ENCODE results near the gene TEX19.
A peak's percentile ranks its signal among the peaks of the same experiment; 100 is the strongest.

Gene TEX19

GRCh38 chr17:82358465-82359350 lies at the start of gene TEX19:
Gene TEX19, plus strand, starts transcription at chr17:82359247. Its CDS starts 2,904 bp downstream, at chr17:82362151.
- POLR2A ChIA-PET, result interaction anchor here (0.7 to 4.0 kb wide), 3 partner anchors 9 to 14 kb away, joined by 3 to 22 read pairs (median 5); no protein-coding TSS in a partner anchor
- TF ChIP-seq ARNT (IDR thresholded peaks at IDR 0.05) (no peak), FOXK2 (IDR thresholded peaks at IDR 0.05) (no peak), BHLHE40 (IDR thresholded peaks at IDR 0.05; ENCODE audit: borderline replicate concordance) (no peak), SP1 (IDR thresholded peaks at IDR 0.05) (no peak), L3MBTL2 (conservative IDR thresholded peaks at IDR 0.05) (peak; percentile 100), FOXA1 (IDR thresholded peaks at IDR 0.05) (no peak), LEF1 (IDR thresholded peaks at IDR 0.05; ENCODE audit: borderline replicate concordance) (no peak), SUZ12 (IDR thresholded peaks at IDR 0.05) (no peak), PKNOX1 (IDR thresholded peaks at IDR 0.05) (no peak), FOXM1 (IDR thresholded peaks at IDR 0.05; ENCODE audit: borderline replicate concordance) (no peak), CTBP1 (IDR thresholded peaks at IDR 0.05; ENCODE audit: borderline replicate concordance) (no peak; the same call in 1 of the 2 replicates), NFRKB (IDR thresholded peaks at IDR 0.05) (no peak), ELF4 (IDR thresholded peaks at IDR 0.05) (peak; percentile 83), TARDBP (IDR thresholded peaks at IDR 0.05) (no peak)
- DNase-seq (ENCODE audit: extremely low spot score), result peak; percentile 74
- CTCF ChIA-PET, result interaction anchor here (0.6 to 1.3 kb wide), 4 partner anchors 8 to 114 kb away, joined by 3 to 7 read pairs (median 4); no protein-coding TSS in a partner anchor

GRCh38 chr17:82309656-82310570 lies 49.1 kb upstream of the TEX19 start:
- DNase-seq (ENCODE audit: extremely low spot score), result no peak
- ChIA-PET POLR2A (no interaction called here), CTCF (no interaction called here)
- TF ChIP-seq NFRKB (IDR thresholded peaks at IDR 0.05) (no peak), FOXK2 (IDR thresholded peaks at IDR 0.05) (no peak), ELF4 (IDR thresholded peaks at IDR 0.05) (no peak), BHLHE40 (IDR thresholded peaks at IDR 0.05; ENCODE audit: borderline replicate concordance) (no peak), ZNF384 (IDR thresholded peaks at IDR 0.05) (no peak)

- no peak for DNase-seq (ENCODE audit: extremely low spot score)
- ChIA-PET CTCF (interaction anchor here (0.7 kb wide), 1 partner anchor 67 kb away, joined by 3 read pairs; no protein-coding TSS in a partner anchor), POLR2A (interaction anchor here (0.9 kb wide), 1 partner anchor 9 kb away, joined by 3 read pairs; no protein-coding TSS in a partner anchor)
- TF ChIP-seq PKNOX1 (IDR thresholded peaks at IDR 0.05) (no peak), FOXK2 (IDR thresholded peaks at IDR 0.05) (no peak), TARDBP (IDR thresholded peaks at IDR 0.05) (no peak), ELF4 (IDR thresholded peaks at IDR 0.05) (no peak), FOXA1 (IDR thresholded peaks at IDR 0.05) (no peak), SUZ12 (IDR thresholded peaks at IDR 0.05) (no peak), SP1 (IDR thresholded peaks at IDR 0.05) (no peak), BHLHE40 (IDR thresholded peaks at IDR 0.05; ENCODE audit: borderline replicate concordance) (no peak), FOXM1 (IDR thresholded peaks at IDR 0.05; ENCODE audit: borderline replicate concordance) (no peak), CTBP1 (IDR thresholded peaks at IDR 0.05; ENCODE audit: borderline replicate concordance) (no peak), NFRKB (IDR thresholded peaks at IDR 0.05) (no peak), HDGF (IDR thresholded peaks at IDR 0.05; ENCODE audit: borderline replicate concordance) (no peak), L3MBTL2 (conservative IDR thresholded peaks at IDR 0.05) (no peak)
Observed at GRCh38 chr17:82310877-82311276, 48.2 kb upstream of the TEX19 start.

- TF ChIP-seq ARNT (IDR thresholded peaks at IDR 0.05), result no peak
- no peak for TF ChIP-seq ZNF384 (IDR thresholded peaks at IDR 0.05)
- TF ChIP-seq HDGF (IDR thresholded peaks at IDR 0.05; ENCODE audit: borderline replicate concordance), result no peak
- TF ChIP-seq FOXM1 (IDR thresholded peaks at IDR 0.05; ENCODE audit: borderline replicate concordance), result no peak
- TF ChIP-seq NFRKB (IDR thresholded peaks at IDR 0.05), result no peak
- no peak for TF ChIP-seq FOXK2 (IDR thresholded peaks at IDR 0.05)
- no peak for TF ChIP-seq SUZ12 (IDR thresholded peaks at IDR 0.05)
- TF ChIP-seq BHLHE40 (IDR thresholded peaks at IDR 0.05; ENCODE audit: borderline replicate concordance), result no peak
- DNase-seq (ENCODE audit: extremely low spot score), result no peak
- ChIA-PET CTCF (no interaction called here), POLR2A (interaction anchor here (0.7 to 0.9 kb wide), 2 partner anchors 10 to 137 kb away, joined by 3 read pairs; no protein-coding TSS in a partner anchor)
Observed at GRCh38 chr17:82311971-82312370, 47.1 kb upstream of the TEX19 start.

- ChIA-PET CTCF (no interaction called here), POLR2A (interaction anchor here (2.4 kb wide), 1 partner anchor 22 kb away, joined by 8 read pairs; no protein-coding TSS in a partner anchor)
- DNase-seq (ENCODE audit: extremely low spot score), result no peak
- TF ChIP-seq SUZ12 (IDR thresholded peaks at IDR 0.05) (no peak), ARNT (IDR thresholded peaks at IDR 0.05) (no peak), FOXA1 (IDR thresholded peaks at IDR 0.05) (no peak), LEF1 (IDR thresholded peaks at IDR 0.05; ENCODE audit: borderline replicate concordance) (no peak), ZNF384 (IDR thresholded peaks at IDR 0.05) (no peak), SP1 (IDR thresholded peaks at IDR 0.05) (no peak), HDGF (IDR thresholded peaks at IDR 0.05; ENCODE audit: borderline replicate concordance) (no peak), L3MBTL2 (conservative IDR thresholded peaks at IDR 0.05) (no peak), NFRKB (IDR thresholded peaks at IDR 0.05) (no peak), FOXM1 (IDR thresholded peaks at IDR 0.05; ENCODE audit: borderline replicate concordance) (no peak), FOXK2 (IDR thresholded peaks at IDR 0.05) (no peak), TARDBP (IDR thresholded peaks at IDR 0.05) (no peak), CTBP1 (IDR thresholded peaks at IDR 0.05; ENCODE audit: borderline replicate concordance) (no peak), PKNOX1 (IDR thresholded peaks at IDR 0.05) (no peak)
Observed at GRCh38 chr17:82313195-82314011, 45.6 kb upstream of the TEX19 start.

Measured in HEK293T (cell line).